LHCN-M2 (cell line): ENCODE measurements around the gene MAST4. TPM values are rescaled to one million over a fixed set of nuclear protein-coding genes. Genes with fewer than 3 reads are reported as not detected.
A peak's percentile ranks its signal among the peaks of the same experiment; 100 is the strongest.

Experiments used
- DNase-seq: peaks from one replicate; pipeline ENCODE4 v3.0.0-alpha.2; 2012; ENCODE audit warnings: low read depth
- total RNA-seq: library from RNA; depleted of rRNA; stranded (reverse); fragments of >200 nt; gene quantifications from 2 replicates; pipeline ENCODE4 v1.2.3, GENCODE V29; 2014

MAST4 gene
- total RNA-seq, 1 experiment from 2014 or later = 10.7 TPM

- peak; percentile 59 for DNase-seq
Measured at GRCh38 chr5:67037171-67037570, 441.0 kb downstream of the MAST4 start.

DNA sequence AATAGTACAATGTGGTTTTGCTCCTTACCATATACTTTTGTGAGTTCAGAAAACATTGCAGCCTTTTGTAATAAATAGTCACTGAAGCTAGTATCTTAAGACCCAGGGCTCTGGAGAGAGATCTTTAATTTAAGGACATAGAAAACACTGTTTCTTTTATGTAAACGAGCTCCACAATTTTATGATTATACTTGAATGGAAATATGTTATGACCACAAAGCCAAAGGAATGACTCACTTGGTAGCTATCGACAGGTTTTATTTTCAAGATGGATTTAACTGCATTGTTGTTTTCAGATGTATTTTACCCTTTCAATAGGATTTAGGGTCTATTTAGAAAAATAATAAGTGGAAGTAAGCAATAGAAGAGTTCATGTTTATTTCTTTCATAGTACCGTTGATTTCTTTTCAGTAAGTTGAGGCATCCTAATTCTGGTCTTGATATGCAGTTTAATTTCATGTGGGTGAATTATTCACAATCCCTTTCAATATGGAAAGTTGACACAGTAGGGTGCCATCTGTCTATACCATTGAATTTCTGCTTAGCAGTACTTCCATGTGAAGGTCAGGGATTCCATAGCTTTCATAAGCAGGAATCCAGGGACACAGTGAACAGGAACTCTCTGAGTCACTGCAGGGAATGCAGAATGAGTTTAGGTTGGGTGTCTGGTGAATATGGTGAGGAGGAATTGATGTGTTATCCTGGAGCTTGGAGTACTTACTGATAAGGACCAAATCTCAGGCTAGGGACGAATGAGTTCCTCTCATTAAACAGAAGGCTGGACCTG, 442.8 kb downstream of the MAST4 start:
- DNase-seq = peak; percentile 81

- no peak for DNase-seq
Measured at GRCh38 chr5:67042176-67043003, 446.2 kb downstream of the MAST4 start.

DNA sequence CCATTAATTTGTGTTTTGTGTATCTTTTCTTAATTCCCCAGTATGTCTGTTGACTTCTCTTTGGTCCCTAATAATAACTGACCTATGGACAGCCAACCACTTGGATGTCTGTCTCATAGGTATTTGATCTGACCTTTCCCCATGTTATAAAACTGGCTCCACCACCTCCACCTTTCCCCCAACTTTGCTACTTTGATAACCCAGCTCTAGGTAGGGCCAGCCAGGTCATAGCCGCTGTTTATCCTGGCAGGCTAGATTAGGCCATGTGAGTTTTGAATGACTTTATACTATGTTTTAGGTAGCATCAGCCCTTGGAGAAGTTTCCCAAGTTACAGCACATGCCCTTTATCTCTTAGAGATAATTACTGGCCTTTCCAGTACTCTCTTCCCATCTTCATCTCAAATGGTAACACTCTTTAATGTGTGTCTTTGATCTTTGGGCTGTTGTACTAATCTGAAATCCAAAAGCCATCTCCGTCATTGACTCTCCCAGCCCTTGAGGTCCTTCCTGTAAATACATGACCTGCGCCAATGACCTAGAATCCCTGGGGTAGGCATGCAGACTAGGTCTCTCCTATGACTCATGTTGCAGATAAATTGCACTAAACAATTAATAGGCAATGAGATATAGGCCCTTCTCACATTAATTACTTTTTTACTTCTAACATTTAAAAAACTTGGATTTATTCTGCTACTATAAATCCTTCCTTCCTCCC, 447.8 kb downstream of the MAST4 start:
- no peak for DNase-seq

DNA sequence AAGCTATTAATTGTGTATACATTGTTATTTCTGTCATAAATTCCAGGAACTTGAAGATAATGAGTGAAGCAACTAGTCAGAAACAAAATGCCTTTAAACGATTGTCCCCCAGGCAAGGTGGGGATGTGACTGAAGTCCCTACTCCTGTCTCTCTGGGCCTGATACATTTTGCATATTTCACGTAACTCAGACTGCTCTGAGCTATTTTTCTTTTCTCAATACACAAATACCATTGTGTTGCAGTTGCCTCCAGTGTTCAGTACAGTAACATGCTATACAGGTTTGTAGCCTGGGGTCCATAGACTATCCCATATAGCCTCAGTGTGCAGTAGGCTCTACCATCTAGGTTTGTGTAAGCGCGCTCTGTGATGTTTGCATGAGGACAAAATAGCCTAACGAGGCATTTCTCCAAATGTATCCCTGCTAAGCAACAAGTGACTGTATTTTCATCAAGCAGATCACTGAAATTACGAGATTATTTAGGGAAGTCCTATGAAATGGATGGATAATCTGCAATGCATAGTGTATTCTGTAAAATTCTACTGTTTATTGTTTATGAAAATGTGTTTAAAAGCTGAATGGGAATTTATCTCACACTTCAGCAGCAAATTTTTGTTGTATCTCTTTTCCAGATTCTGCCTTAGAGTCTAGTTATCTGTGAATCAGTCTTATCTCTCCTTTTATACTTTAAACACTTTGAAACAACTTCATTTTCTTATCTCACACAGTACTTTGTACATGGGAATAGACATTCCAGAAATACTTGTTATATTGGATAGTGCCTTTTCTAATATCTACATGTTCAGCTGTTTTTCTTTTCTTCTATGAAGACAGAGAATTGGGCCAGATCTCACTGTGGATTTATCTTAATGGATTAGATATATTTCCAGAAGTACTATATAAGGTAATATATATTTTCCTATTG, 449.9 kb downstream of the MAST4 start:
- no peak for DNase-seq

DNA sequence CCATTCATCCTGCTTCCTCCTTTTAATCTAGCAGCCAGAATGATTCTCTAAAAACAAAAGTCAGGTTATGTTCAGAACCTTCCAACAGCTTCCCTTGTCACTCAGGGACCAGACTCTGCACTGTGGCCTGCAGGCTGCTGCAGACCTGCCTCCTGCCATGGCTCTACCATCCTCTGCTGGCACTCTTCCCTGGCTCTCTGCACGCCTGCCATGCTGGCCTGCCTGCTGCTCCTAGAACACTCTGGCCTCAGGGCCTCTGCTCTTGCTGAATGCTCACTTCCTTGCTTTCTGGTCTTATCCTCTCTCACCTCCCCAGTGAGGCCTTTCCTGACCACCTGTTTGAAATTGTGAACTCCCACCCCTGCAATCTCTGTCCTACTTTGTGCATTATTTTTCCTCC, 451.0 kb downstream of the MAST4 start:
- peak; percentile 45 for DNase-seq

GRCh38 chr5:67047616-67048015, 451.4 kb downstream of the MAST4 start:
- DNase-seq = no peak

DNA sequence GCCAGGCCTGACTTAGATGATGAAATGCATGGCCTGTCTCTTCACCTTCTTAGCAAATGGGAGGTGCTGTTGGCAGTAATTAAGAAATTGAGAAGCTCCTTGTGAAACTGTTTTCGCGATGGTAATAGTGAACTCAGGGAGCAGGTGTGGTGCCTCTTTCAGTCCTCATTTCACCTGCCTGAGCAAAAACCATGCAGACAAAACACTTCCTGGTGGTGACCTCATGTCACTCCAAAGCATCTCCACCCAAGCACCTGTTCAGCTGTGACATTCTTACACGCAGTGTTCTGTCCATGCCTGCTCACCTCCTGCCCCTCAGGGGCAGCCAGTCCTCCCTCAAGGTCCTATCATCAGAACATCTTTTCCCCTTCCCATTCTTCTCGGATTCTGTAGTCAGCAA, 453.9 kb downstream of the MAST4 start:
- DNase-seq = no peak

DNA sequence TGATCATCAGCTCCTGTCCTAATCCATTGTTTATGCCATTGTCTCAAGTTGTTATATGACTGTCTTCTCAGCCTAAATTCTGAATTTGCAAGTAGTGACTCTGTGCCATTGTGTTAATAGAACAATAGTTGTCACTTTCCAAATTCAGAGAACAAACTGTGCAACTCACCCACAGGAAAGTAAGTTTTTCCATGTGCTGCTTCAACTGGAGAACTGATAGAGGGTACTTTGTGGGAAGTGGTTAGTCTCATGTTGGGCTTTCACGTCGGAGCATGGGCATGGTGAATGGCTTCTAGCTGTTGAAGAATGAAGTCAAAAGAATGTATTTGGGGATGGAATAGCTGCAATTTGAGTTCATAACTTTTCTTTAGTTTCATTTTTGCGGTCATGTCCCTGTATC, 454.4 kb downstream of the MAST4 start:
- no peak for DNase-seq

- no peak for DNase-seq
Measured at GRCh38 chr5:67051164-67051563, 455.0 kb downstream of the MAST4 start.

- DNase-seq = no peak
Measured at GRCh38 chr5:67052034-67052433, 455.8 kb downstream of the MAST4 start.

- DNase-seq = no peak
Measured at GRCh38 chr5:67053229-67053628, 457.0 kb downstream of the MAST4 start.

DNA sequence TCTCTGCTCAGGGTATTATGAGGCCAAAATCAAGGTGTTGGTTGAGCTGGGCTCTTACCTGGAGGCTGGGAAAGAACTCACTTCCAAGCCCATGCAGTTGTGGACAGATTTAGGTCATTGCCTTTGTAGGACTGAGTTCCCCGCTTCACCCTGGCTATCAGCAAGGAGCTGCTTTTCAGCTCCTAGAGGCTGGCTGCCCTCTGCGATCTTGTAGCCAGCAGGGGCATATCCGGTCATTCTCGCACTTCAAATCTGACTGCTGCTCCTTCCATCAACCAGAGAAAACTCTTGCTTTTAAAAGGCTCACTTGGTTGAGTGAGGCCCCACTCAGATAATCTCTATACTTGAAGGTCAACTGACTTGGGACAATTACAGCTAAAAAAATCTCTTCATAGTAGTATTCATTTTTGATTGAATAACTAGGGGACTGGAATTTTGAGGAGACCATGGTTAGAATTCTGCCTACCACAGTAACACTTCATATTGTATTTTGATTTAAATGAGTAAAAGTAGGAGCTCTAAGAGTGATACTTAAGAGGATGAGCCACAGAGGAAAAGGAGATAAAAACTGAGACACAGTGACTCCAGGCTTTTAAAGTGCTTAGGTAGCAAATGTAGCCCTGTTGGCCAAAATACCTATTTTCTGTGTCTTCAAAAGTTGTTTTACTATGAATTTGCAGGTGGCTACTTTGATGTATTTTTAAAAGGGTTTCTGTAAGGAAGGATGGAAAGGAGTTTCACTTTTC, 463.0 kb downstream of the MAST4 start:
- peak; percentile 26 for DNase-seq

- DNase-seq = peak; percentile 93
Measured at GRCh38 chr5:67059744-67060490, 463.7 kb downstream of the MAST4 start.

GRCh38 chr5:67061511-67061910, 465.3 kb downstream of the MAST4 start:
- no peak for DNase-seq

DNA sequence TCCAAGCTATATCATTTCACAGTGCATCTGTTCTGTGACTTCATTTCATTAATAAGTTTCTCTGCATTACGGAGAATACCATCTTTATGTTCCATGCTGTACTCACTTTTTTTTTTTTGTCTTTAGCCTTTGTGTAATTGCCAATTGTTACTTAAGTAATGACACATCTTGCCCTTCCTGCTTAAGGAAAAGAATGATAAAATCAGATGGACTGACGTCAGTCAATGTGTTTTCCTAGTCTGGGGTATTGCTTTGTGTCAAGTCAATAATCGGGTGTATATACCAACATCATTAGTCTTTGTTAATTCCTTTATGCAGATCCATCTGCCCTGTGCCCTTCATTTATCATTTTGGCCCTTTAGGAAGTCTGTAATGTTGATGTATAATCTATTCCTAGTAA, 466.9 kb downstream of the MAST4 start:
- no peak for DNase-seq

DNA sequence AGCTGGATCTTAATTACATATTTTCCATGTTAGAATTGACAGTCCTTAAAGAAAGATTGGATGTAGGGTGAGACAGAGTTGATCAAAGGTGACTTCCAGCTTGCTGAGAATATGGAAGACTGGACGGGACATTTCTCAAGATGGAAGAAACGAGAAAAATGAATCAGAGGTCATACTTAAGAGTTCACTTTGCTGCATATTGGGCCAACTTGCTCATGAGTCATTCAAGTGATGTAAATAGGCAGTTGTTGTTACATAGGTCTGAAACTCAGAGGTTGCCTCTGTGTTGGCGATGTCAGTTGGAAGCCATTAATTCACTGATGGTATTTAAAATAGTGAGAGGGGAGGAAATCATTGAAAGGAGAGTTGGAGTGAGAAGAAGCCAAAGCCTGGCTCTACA, 467.6 kb downstream of the MAST4 start:
- peak; percentile 32 for DNase-seq

- DNase-seq = no peak
Measured at GRCh38 chr5:67065237-67065636, 469.0 kb downstream of the MAST4 start.

GRCh38 chr5:67065696-67066095, 469.5 kb downstream of the MAST4 start:
- DNase-seq = no peak

- peak; percentile 18 for DNase-seq
Measured at GRCh38 chr5:67066815-67067214, 470.6 kb downstream of the MAST4 start.
